Neuronal stem cell (in vitro differentiated cells): ENCODE results near the gene KLHL2.

Source experiments
- DNase-seq: peaks from one replicate; pipeline ENCODE4 v3.0.0-alpha.2; 2013; ENCODE audit warnings: low spot score
- H2AFZ ChIP-seq: one replicate; pipeline ENCODE4 v1.6.1; 2013; ENCODE audit warnings: mild to moderate bottlenecking, low read length, inconsistent platforms
- H2AK5ac ChIP-seq: 2 replicates; pipeline ENCODE4 v1.6.1; 2013; ENCODE audit warnings: low read depth, mild to moderate bottlenecking, inconsistent platforms, low read length, moderate library complexity, mixed read lengths
- H2BK120ac ChIP-seq: 2 replicates; pipeline ENCODE4 v1.6.1; 2013; ENCODE audit warnings: low read depth, mild to moderate bottlenecking, inconsistent platforms, low read length, moderate library complexity, mixed read lengths
- H2BK12ac ChIP-seq: one replicate; pipeline ENCODE4 v1.6.1; 2013; ENCODE audit warnings: low read length, inconsistent platforms
- H2BK15ac ChIP-seq: 2 replicates; pipeline ENCODE4 v1.6.1; 2013; ENCODE audit warnings: mild to moderate bottlenecking, low read length, inconsistent platforms, mixed read lengths
- H2BK5ac ChIP-seq: one replicate; pipeline ENCODE4 v1.6.1; 2013; ENCODE audit warnings: inconsistent platforms, mild to moderate bottlenecking, low read length, moderate library complexity
- H3K14ac ChIP-seq: one replicate; pipeline ENCODE4 v1.6.1; 2013; ENCODE audit warnings: low read length, inconsistent platforms
- H3K18ac ChIP-seq: 2 replicates; pipeline ENCODE4 v1.6.1; 2013; ENCODE audit warnings: low read length, inconsistent platforms
- H3K23ac ChIP-seq: 2 replicates; pipeline ENCODE4 v1.6.1; 2013; ENCODE audit warnings: low read depth, mild to moderate bottlenecking, mixed read lengths, low read length, inconsistent platforms; ENCODE audit not compliant: poor library complexity
- H3K27ac ChIP-seq: replicated peaks from 3 replicates; pipeline ENCODE4 v1.5.1; 2013; ENCODE audit warnings: low read length, inconsistent platforms
- H3K27me3 ChIP-seq, 3 experiments: 2 replicates each; pipeline ENCODE4 v1.6.1; 2013; ENCODE audit warnings: low read length in 3 of 3, mild to moderate bottlenecking in 2 of 3, inconsistent platforms in 1 of 3, low read depth in 1 of 3, mixed read lengths in 1 of 3, moderate library complexity in 1 of 3; ENCODE audit not compliant: control insufficient read depth in 3 of 3, insufficient read depth in 3 of 3
- H3K36me3 ChIP-seq, 2 donors: replicated peaks in 1 of 2; 2 replicates each; pipeline ENCODE4 v1.6.1; 2013; ENCODE audit warnings: low read length in 2 of 2; ENCODE audit not compliant: control insufficient read depth in 2 of 2, insufficient read depth in 2 of 2
- H3K4ac ChIP-seq: 2 replicates; pipeline ENCODE4 v1.6.1; 2013; ENCODE audit warnings: inconsistent platforms, mild to moderate bottlenecking, low read length, moderate library complexity
- H3K4me1 ChIP-seq, 2 donors: 1 replicate in 1 of 2; 2 replicates in 1 of 2; pipeline ENCODE4 v1.6.1; 2013; ENCODE audit warnings: low read length in 2 of 2, low read depth in 1 of 2; ENCODE audit not compliant: control insufficient read depth in 2 of 2, insufficient read depth in 1 of 2
- H3K4me2 ChIP-seq: one replicate; pipeline ENCODE4 v1.6.1; 2013; ENCODE audit warnings: mild to moderate bottlenecking, low read length, inconsistent platforms; ENCODE audit not compliant: insufficient read depth, poor library complexity, severe bottlenecking
- H3K4me3 ChIP-seq, 2 donors: 2 replicates each; pipeline ENCODE4 v1.5.1; 2013; ENCODE audit warnings: low read length in 2 of 2, mild to moderate bottlenecking in 2 of 2, inconsistent platforms in 1 of 2, moderate library complexity in 1 of 2
- H3K79me1 ChIP-seq: one replicate; pipeline ENCODE4 v1.6.1; 2013; ENCODE audit warnings: low read depth, mild to moderate bottlenecking, inconsistent platforms, low read length, moderate library complexity
- H3K9ac ChIP-seq: one replicate; pipeline ENCODE4 v1.6.1; 2013; ENCODE audit warnings: mild to moderate bottlenecking, low read depth, low read length, inconsistent platforms; ENCODE audit not compliant: poor library complexity
- H3K9me3 ChIP-seq, 2 donors: replicated peaks in 1 of 2; 2 replicates each; pipeline versions ENCODE3 to v1.6.1; 2013; ENCODE audit warnings: low read length in 2 of 2, mild to moderate bottlenecking in 2 of 2, inconsistent platforms in 1 of 2, low read depth in 1 of 2, mixed read lengths in 1 of 2, moderate library complexity in 1 of 2; ENCODE audit not compliant: control insufficient read depth in 2 of 2, insufficient read depth in 1 of 2
- H4K8ac ChIP-seq: one replicate; pipeline ENCODE4 v1.6.1; 2013; ENCODE audit warnings: low read depth, mild to moderate bottlenecking, inconsistent platforms, low read length, moderate library complexity
- H4K91ac ChIP-seq: one replicate; pipeline ENCODE4 v1.6.1; 2013; ENCODE audit warnings: low read length, low read depth, mild to moderate bottlenecking, inconsistent platforms; ENCODE audit not compliant: poor library complexity
- WGBS, 2 donors: extraction: QIAGEN DNeasy Blood & Tissue Kit; methylation state at CpG; one replicate each; pipeline ENCODE4 v1.1.7; 2013; ENCODE audit warnings: missing lambda C conversion rate in 2 of 2, mixed read lengths in 1 of 2; ENCODE audit not compliant: insufficient read length in 2 of 2, insufficient replicate concordance in 1 of 2; ENCODE audit errors: extremely low coverage in 2 of 2; 5-methylcytosine and 5-hydroxymethylcytosine counted together

KLHL2 gene

GRCh38 chr4:165326831-165327210 is 119.5 kb downstream of the KLHL2 start:
- no peak overlapping the region for H3K4ac ChIP-seq
- H3K14ac ChIP-seq, result no peak overlapping the region
- no peak overlapping the region for H2BK5ac ChIP-seq
- no peaks in the 10 kb centered on the region for H3K79me1 ChIP-seq
- WGBS, 2 donors, result no CpG with 5 or more reads among the region's 14 CpGs
- peaks cover 2 to 8% of the 10 kb centered on the region in 2 donors for H3K4me1 ChIP-seq
- peaks cover 6 to 41% of the 10 kb centered on the region in 2 donors for H3K36me3 ChIP-seq
- no peak overlapping the region for H3K18ac ChIP-seq
- peak overlapping the region; percentile 78 for H3K27ac ChIP-seq
- H3K4me2 ChIP-seq, result peak overlapping the region; percentile 43
- H2BK120ac ChIP-seq, result no peak overlapping the region
- peaks cover 3 to 15% of the 10 kb centered on the region in 2 donors for H3K9me3 ChIP-seq
- DNase-seq, result no peak
- H3K27me3 ChIP-seq, result no peaks in the 10 kb centered on the region
- H3K4me3 ChIP-seq, result peak overlapping the region; percentile 77 to 79
- no peak overlapping the region for H4K8ac ChIP-seq
- H2BK12ac ChIP-seq, result no peak overlapping the region
- no peak overlapping the region for H3K23ac ChIP-seq
- H2AK5ac ChIP-seq, result no peak overlapping the region
- H4K91ac ChIP-seq, result no peak overlapping the region
- no peak overlapping the region for H3K9ac ChIP-seq
- H2AFZ ChIP-seq, result peak overlapping the region; percentile 60
- no peak overlapping the region for H2BK15ac ChIP-seq

- H2BK15ac ChIP-seq, result no peak within 1 kb of the TSS
- H3K18ac ChIP-seq, result peak within 1 kb of the TSS; percentile 97
- peak within 1 kb of the TSS; percentile 49 for H2BK120ac ChIP-seq
- peak within 1 kb of the TSS; percentile 78 for H3K27ac ChIP-seq
- H4K91ac ChIP-seq, result no peak within 1 kb of the TSS
- no peak within 1 kb of the TSS for H3K4ac ChIP-seq
- H2AK5ac ChIP-seq, result peak within 1 kb of the TSS; percentile 27
- H3K4me3 ChIP-seq, result peak within 1 kb of the TSS; percentile 77 to 99
- no CpG with 5 or more reads among the region's 76 CpGs for WGBS, 2 donors
- H3K9ac ChIP-seq, result peak within 1 kb of the TSS; percentile 88
- H2BK5ac ChIP-seq, result peak within 1 kb of the TSS; percentile 95
- peak within 1 kb of the TSS; percentile 58 for H3K4me2 ChIP-seq
- H4K8ac ChIP-seq, result no peak within 1 kb of the TSS
- H3K36me3 ChIP-seq, result peaks cover 6 to 43% of the 10 kb centered on the region in 2 donors
- peak within 1 kb of the TSS; percentile 79 for H3K14ac ChIP-seq
- H2BK12ac ChIP-seq, result no peak within 1 kb of the TSS
- H3K79me1 ChIP-seq, result no peaks in the 10 kb centered on the region
- H3K23ac ChIP-seq, result peak within 1 kb of the TSS; percentile 56
- DNase-seq, result peak; percentile 97
- peaks cover 3 to 15% of the 10 kb centered on the region in 2 donors for H3K9me3 ChIP-seq
- H2AFZ ChIP-seq, result peak within 1 kb of the TSS; percentile 60
- H3K4me1 ChIP-seq, result peaks cover 3 to 8% of the 10 kb centered on the region in 2 donors
- peaks cover 0 to 1% (median 0%) of the 10 kb centered on the region in 3 experiments for H3K27me3 ChIP-seq
These were observed 120.1 kb downstream of the KLHL2 start, which contains the start of gene MSMO1 for GRCh38 chr4:165327211-165328100. TSS of gene MSMO1 (plus strand) at chr4:165327669. CDS start at chr4:165333371, 5,702 bp downstream.

- Histone ChIP-seq H3K4me3 (peak overlapping the region; percentile 77 to 99), H2BK12ac (no peak overlapping the region), H3K4me2 (peak overlapping the region; percentile 58), H3K4ac (no peak overlapping the region), H3K9me3 (peaks cover 3 to 15% of the 10 kb centered on the region in 2 donors), H2AK5ac (no peak overlapping the region), H3K14ac (no peak overlapping the region), H3K79me1 (no peaks in the 10 kb centered on the region), H3K23ac (no peak overlapping the region), H3K18ac (no peak overlapping the region), H4K91ac (no peak overlapping the region), H3K4me1 (peaks cover 3 to 8% of the 10 kb centered on the region in 2 donors), H4K8ac (no peak overlapping the region), H3K36me3 (peaks cover 6 to 49% of the 10 kb centered on the region in 2 donors), H3K9ac (peak overlapping the region; percentile 88), H2BK120ac (no peak overlapping the region), H2BK5ac (peak overlapping the region; percentile 95), H3K27me3 (peaks cover 0 to 2% (median 0%) of the 10 kb centered on the region in 3 experiments), H2AFZ (peak overlapping the region; percentile 47), H3K27ac (peak overlapping the region; percentile 28), H2BK15ac (no peak overlapping the region)
- DNase-seq, result no peak
- no CpG with 5 or more reads among the region's 7 CpGs for WGBS, 2 donors
These were observed 120.7 kb downstream of the KLHL2 start for GRCh38 chr4:165328101-165328425.

GRCh38 chr4:165328708-165329107 is 121.3 kb downstream of the KLHL2 start:
- Histone ChIP-seq H2AFZ (no peak overlapping the region), H2BK12ac (no peak overlapping the region), H2AK5ac (no peak overlapping the region), H3K4ac (no peak overlapping the region), H4K8ac (no peak overlapping the region), H3K9me3 (peaks cover 3 to 15% of the 10 kb centered on the region in 2 donors), H3K4me2 (peak overlapping the region; percentile 58), H3K4me3 (peak overlapping the region; percentile 77 to 99), H3K9ac (peak overlapping the region; percentile 85), H3K4me1 (peaks cover 4 to 13% of the 10 kb centered on the region in 2 donors), H3K27me3 (peaks cover 0 to 2% (median 0%) of the 10 kb centered on the region in 3 experiments), H3K18ac (no peak overlapping the region), H3K36me3 (peaks cover 6 to 56% of the 10 kb centered on the region in 2 donors), H3K79me1 (no peaks in the 10 kb centered on the region), H3K14ac (no peak overlapping the region), H2BK120ac (no peak overlapping the region), H3K27ac (no peak overlapping the region), H2BK15ac (no peak overlapping the region), H3K23ac (no peak overlapping the region), H4K91ac (no peak overlapping the region), H2BK5ac (no peak overlapping the region)
- no peak for DNase-seq
- no CpG with 5 or more reads among the region's 4 CpGs for WGBS, 2 donors
